ENCODE measurements around the gene SOX5. TPM values are rescaled to one million over a fixed set of nuclear protein-coding genes. Genes with fewer than 3 reads are reported as not detected.
"Not testable (repeated sequence)": the region's sequence is repeated elsewhere in the genome, so short reads cannot be mapped to it uniquely, and the experiment has no call there.

Gene SOX5
- total and polyA plus RNA-seq, 2 donors (not counting 1 experiment from before 2014, with no cell fraction given): 9.2 to 32.0 TPM

DNA sequence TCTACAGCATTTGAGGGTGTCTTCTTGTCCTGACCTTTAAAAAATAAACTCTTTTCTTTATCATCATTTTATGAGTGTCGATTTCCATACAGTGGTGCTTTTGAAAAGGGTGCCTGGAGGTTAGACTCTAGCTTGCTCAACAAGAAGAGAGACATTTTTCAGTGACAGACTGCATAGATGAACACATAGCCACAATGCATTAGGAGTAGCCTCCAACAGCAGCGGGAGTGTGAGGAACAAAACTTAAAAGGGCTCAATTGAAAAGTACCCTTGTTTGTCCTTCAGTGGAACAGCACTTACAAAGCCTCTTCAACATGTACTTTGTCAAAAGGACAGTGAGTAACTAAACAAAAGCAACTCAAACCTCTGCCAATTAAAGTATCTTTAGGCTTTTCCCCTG is 119.3 kb downstream of the SOX5 start:
- Histone ChIP-seq H3K79me2 (ENCODE audit: control insufficient read depth, insufficient read depth, low read length) (no peaks in the 10 kb centered on the region), H4K20me1 (ENCODE audit: control insufficient read depth, extremely low read depth, insufficient read depth, low read length) (no peaks in the 10 kb centered on the region), H3K4me2 (ENCODE audit: extremely low read depth, insufficient read depth, low read length) (no peak overlapping the region), H3K9me3 (ENCODE audit: control insufficient read depth, insufficient read depth, low read depth, low read length) (no peaks in the 10 kb centered on the region), H3K9ac (ENCODE audit: insufficient read depth, low read length) (no peak overlapping the region), H2AFZ (ENCODE audit: low read length) (no peak overlapping the region), H3K4me1 (ENCODE audit: control insufficient read depth, extremely low read depth, insufficient read depth, low read length) (no peaks in the 10 kb centered on the region), H3K4me3 (replicated peaks in 1 of 4; ENCODE audit: control extremely low read depth in 1 of 4, insufficient read depth in 1 of 4, low read depth in 3 of 4, low read length in 4 of 4) (no peak overlapping the region), H3K27me3 (ENCODE audit: control insufficient read depth, insufficient read depth, low read length) (no peaks in the 10 kb centered on the region), H3K36me3 (ENCODE audit: control insufficient read depth, insufficient read depth, low read length) (no peaks in the 10 kb centered on the region), H3K27ac (ENCODE audit: insufficient read depth, low read length) (no peak overlapping the region)
- DNase-seq (ENCODE audit: low read depth in 2 of 2): no peak
- TF ChIP-seq, protein P1, sequence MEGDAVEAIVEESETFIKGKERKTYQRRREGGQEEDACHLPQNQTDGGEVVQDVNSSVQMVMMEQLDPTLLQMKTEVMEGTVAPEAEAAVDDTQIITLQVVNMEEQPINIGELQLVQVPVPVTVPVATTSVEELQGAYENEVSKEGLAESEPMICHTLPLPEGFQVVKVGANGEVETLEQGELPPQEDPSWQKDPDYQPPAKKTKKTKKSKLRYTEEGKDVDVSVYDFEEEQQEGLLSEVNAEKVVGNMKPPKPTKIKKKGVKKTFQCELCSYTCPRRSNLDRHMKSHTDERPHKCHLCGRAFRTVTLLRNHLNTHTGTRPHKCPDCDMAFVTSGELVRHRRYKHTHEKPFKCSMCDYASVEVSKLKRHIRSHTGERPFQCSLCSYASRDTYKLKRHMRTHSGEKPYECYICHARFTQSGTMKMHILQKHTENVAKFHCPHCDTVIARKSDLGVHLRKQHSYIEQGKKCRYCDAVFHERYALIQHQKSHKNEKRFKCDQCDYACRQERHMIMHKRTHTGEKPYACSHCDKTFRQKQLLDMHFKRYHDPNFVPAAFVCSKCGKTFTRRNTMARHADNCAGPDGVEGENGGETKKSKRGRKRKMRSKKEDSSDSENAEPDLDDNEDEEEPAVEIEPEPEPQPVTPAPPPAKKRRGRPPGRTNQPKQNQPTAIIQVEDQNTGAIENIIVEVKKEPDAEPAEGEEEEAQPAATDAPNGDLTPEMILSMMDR (conservative IDR thresholded peaks at IDR 0.05 in 1 of 2, IDR thresholded peaks at IDR 0.05 in 1 of 2; ENCODE audit: low read depth in 1 of 2, low read length in 2 of 2): no peak
- no peak for TF ChIP-seq EZH2 (IDR thresholded peaks at IDR 0.05; ENCODE audit: low read length, missing control alignments)

GRCh38 chr12:23827353-23827752 is 122.1 kb downstream of the SOX5 start:
- Histone ChIP-seq H3K27me3 (ENCODE audit: control insufficient read depth, insufficient read depth, low read length) (no peaks in the 10 kb centered on the region), H3K9ac (ENCODE audit: insufficient read depth, low read length) (no peak overlapping the region), H2AFZ (ENCODE audit: low read length) (no peak overlapping the region), H3K4me3 (replicated peaks in 1 of 4; ENCODE audit: control extremely low read depth in 1 of 4, insufficient read depth in 1 of 4, low read depth in 3 of 4, low read length in 4 of 4) (no peak overlapping the region), H3K4me1 (ENCODE audit: control insufficient read depth, extremely low read depth, insufficient read depth, low read length) (no peaks in the 10 kb centered on the region), H4K20me1 (ENCODE audit: control insufficient read depth, extremely low read depth, insufficient read depth, low read length) (no peaks in the 10 kb centered on the region), H3K9me3 (ENCODE audit: control insufficient read depth, insufficient read depth, low read depth, low read length) (no peaks in the 10 kb centered on the region), H3K4me2 (ENCODE audit: extremely low read depth, insufficient read depth, low read length) (no peak overlapping the region), H3K36me3 (ENCODE audit: control insufficient read depth, insufficient read depth, low read length) (no peaks in the 10 kb centered on the region), H3K79me2 (ENCODE audit: control insufficient read depth, insufficient read depth, low read length) (no peaks in the 10 kb centered on the region), H3K27ac (ENCODE audit: insufficient read depth, low read length) (no peak overlapping the region)
- TF ChIP-seq, protein P1 (conservative IDR thresholded peaks at IDR 0.05 in 1 of 2, IDR thresholded peaks at IDR 0.05 in 1 of 2; ENCODE audit: low read depth in 1 of 2, low read length in 2 of 2): no peak
- TF ChIP-seq EZH2 (IDR thresholded peaks at IDR 0.05; ENCODE audit: low read length, missing control alignments): no peak
- no peak for DNase-seq (ENCODE audit: low read depth in 2 of 2)

GRCh38 chr12:23825124-23825523 is 124.3 kb downstream of the SOX5 start:
- H3K79me2 ChIP-seq (ENCODE audit: control insufficient read depth, insufficient read depth, low read length); H3K4me1 ChIP-seq (ENCODE audit: control insufficient read depth, extremely low read depth, insufficient read depth, low read length); H3K27ac ChIP-seq (ENCODE audit: insufficient read depth, low read length); H2AFZ ChIP-seq (ENCODE audit: low read length); H3K4me3 ChIP-seq (replicated peaks in 1 of 4; ENCODE audit: control extremely low read depth in 1 of 4, insufficient read depth in 1 of 4, low read depth in 3 of 4, low read length in 4 of 4); H4K20me1 ChIP-seq (ENCODE audit: control insufficient read depth, extremely low read depth, insufficient read depth, low read length); H3K9me3 ChIP-seq (ENCODE audit: control insufficient read depth, insufficient read depth, low read depth, low read length); H3K36me3 ChIP-seq (ENCODE audit: control insufficient read depth, insufficient read depth, low read length); DNase-seq (ENCODE audit: low read depth in 2 of 2); H3K4me2 ChIP-seq (ENCODE audit: extremely low read depth, insufficient read depth, low read length); H3K9ac ChIP-seq (ENCODE audit: insufficient read depth, low read length); H3K27me3 ChIP-seq (ENCODE audit: control insufficient read depth, insufficient read depth, low read length): not testable (repeated sequence)
